BLaER1 (cell line): ENCODE data around the gene EML4.
"Not testable (repeated sequence)": the region's sequence is repeated elsewhere in the genome, so short reads cannot be mapped to it uniquely, and the experiment has no call there.

Source experiments
- H3K27ac ChIP-seq: shearing (Covaris generic); formaldehyde crosslinking; 2 replicates; pipeline ENCODE4 v1.8.1; 2022
- H3K27me3 ChIP-seq: shearing (Covaris generic); formaldehyde crosslinking; 2 replicates; pipeline ENCODE4 v1.8.1; 2022
- H3K36me3 ChIP-seq: shearing (Covaris generic); formaldehyde crosslinking; 2 replicates; pipeline ENCODE4 v1.8.1; 2022
- H3K4me1 ChIP-seq: shearing (Covaris generic); formaldehyde crosslinking; 2 replicates; pipeline ENCODE4 v1.8.1; 2022
- H3K4me2 ChIP-seq: shearing (Covaris generic); formaldehyde crosslinking; 2 replicates; pipeline ENCODE4 v1.8.1; 2022
- H3K4me3 ChIP-seq: shearing (Covaris generic); formaldehyde crosslinking; 2 replicates; pipeline ENCODE4 v1.8.1; 2022
- H3K9ac ChIP-seq: shearing (Covaris generic); formaldehyde crosslinking; 2 replicates; pipeline ENCODE4 v1.8.1; 2022
- H3K9me3 ChIP-seq: shearing (Covaris generic); formaldehyde crosslinking; 2 replicates; pipeline ENCODE4 v1.8.1; 2022
- H4K20me1 ChIP-seq: shearing (Covaris generic); formaldehyde crosslinking; 2 replicates; pipeline ENCODE4 v1.8.1; 2022
- Cebpa-rat ChIP-seq: shearing (Covaris generic); IDR thresholded peaks from 2 replicates; pipeline ENCODE4 v1.8.1; 2022

The EML4 gene

GRCh38 chr2:42342061-42342794, 173.1 kb downstream of the EML4 start:
- peaks cover 93% of the 10 kb centered on the region for H3K36me3 ChIP-seq
- H3K4me2 ChIP-seq: no peak overlapping the region
- H3K4me3 ChIP-seq: no peak overlapping the region
- no peak overlapping the region for H3K9ac ChIP-seq
- no peaks in the 10 kb centered on the region for H3K27me3 ChIP-seq
- H3K27ac ChIP-seq: no peak overlapping the region
- H4K20me1 ChIP-seq: peaks cover 64% of the 10 kb centered on the region
- TF ChIP-seq Cebpa-rat: no peak
- H3K4me1 ChIP-seq: no peaks in the 10 kb centered on the region
- no peaks in the 10 kb centered on the region for H3K9me3 ChIP-seq

- Histone ChIP-seq H3K9ac (no peak overlapping the region), H3K27ac (no peak overlapping the region), H3K4me3 (no peak overlapping the region), H3K36me3 (peaks cover 91% of the 10 kb centered on the region), H3K4me1 (no peaks in the 10 kb centered on the region), H3K9me3 (no peaks in the 10 kb centered on the region), H3K4me2 (no peak overlapping the region), H3K27me3 (no peaks in the 10 kb centered on the region), H4K20me1 (peaks cover 69% of the 10 kb centered on the region)
- no peak for TF ChIP-seq Cebpa-rat
These were observed 173.7 kb downstream of the EML4 start for GRCh38 chr2:42342795-42343241.

- Histone ChIP-seq H3K27me3 (no peaks in the 10 kb centered on the region), H3K36me3 (peaks cover 90% of the 10 kb centered on the region), H3K4me1 (no peaks in the 10 kb centered on the region), H3K9ac (no peak overlapping the region), H3K4me3 (no peak overlapping the region), H3K4me2 (no peak overlapping the region), H3K9me3 (no peaks in the 10 kb centered on the region), H3K27ac (no peak overlapping the region), H4K20me1 (peaks cover 72% of the 10 kb centered on the region)
- TF ChIP-seq Cebpa-rat: no peak
These were observed 176.8 kb downstream of the EML4 start for GRCh38 chr2:42345986-42346385.

- Histone ChIP-seq H4K20me1 (peaks cover 74% of the 10 kb centered on the region), H3K36me3 (peaks cover 94% of the 10 kb centered on the region)
- H3K27me3 ChIP-seq, H3K4me3 ChIP-seq, H3K4me1 ChIP-seq, H3K27ac ChIP-seq, H3K9me3 ChIP-seq, H3K9ac ChIP-seq, H3K4me2 ChIP-seq: not testable (repeated sequence)
These were observed 177.7 kb downstream of the EML4 start for GRCh38 chr2:42346856-42347255.

DNA sequence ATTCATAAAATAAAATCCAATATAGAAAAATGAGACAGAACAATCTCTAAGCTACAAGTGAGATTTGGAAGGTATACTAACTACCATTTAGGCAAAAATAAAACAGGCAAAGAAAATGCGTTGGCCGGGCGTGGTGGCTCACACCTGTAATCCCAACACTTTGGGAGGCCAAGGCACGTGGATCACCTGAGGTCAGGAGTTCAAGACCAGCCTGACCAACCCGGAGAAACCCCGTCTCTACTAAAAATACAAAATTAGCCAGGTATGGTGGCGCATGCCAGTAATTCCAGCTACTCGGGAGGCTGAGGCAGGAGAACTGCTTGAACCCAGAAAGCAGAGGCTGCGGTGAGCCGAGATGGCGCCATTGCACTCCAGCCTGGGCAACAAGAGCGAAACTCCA, 178.4 kb downstream of the EML4 start:
- not testable (repeated sequence) for H3K4me1 ChIP-seq, H3K27me3 ChIP-seq, H3K27ac ChIP-seq, H3K9ac ChIP-seq, H3K9me3 ChIP-seq, H3K4me2 ChIP-seq, H3K4me3 ChIP-seq
- Histone ChIP-seq H3K36me3 (peaks cover 95% of the 10 kb centered on the region), H4K20me1 (peaks cover 74% of the 10 kb centered on the region)

GRCh38 chr2:42348113-42348805, 179.1 kb downstream of the EML4 start:
- H3K9ac ChIP-seq: no peak overlapping the region
- H3K27me3 ChIP-seq: no peaks in the 10 kb centered on the region
- no peak for TF ChIP-seq Cebpa-rat
- H3K36me3 ChIP-seq: peaks cover 95% of the 10 kb centered on the region
- H3K9me3 ChIP-seq: no peaks in the 10 kb centered on the region
- H3K4me3 ChIP-seq: no peak overlapping the region
- H3K4me1 ChIP-seq: no peaks in the 10 kb centered on the region
- H4K20me1 ChIP-seq: peaks cover 74% of the 10 kb centered on the region
- no peak overlapping the region for H3K27ac ChIP-seq
- H3K4me2 ChIP-seq: no peak overlapping the region

DNA sequence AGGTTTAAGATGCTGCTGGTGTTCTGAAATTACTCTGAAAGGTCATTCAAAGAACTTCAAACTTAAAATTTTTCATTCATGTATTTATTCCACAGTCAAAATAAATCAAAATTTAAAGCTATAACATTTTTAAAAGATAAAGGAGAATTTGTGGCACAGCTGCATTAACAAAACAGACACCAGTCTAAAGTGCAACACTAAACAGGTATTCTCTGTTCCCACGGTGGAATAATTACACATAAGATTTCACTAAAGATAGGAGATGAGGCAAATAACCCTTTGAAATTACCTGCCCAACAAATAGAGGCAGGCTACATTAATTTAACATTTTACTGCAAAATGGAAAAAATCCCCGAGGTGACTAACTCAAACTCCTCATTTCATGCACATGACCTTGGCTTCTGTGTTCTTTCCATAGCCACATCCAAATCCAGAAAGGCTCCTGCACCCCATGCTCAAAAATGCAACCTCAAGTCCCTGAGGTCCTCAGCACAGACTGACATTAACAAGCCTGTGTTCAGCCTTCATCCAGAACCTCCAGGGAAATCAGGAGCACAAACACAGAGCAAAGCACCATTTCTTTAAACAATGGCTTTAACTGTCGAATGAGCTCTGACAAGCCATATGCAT, 181.4 kb downstream of the EML4 start:
- Histone ChIP-seq H3K27me3 (no peaks in the 10 kb centered on the region), H3K27ac (no peak overlapping the region), H3K9ac (no peak overlapping the region), H3K4me3 (no peak overlapping the region), H3K4me1 (no peaks in the 10 kb centered on the region), H3K36me3 (peaks cover 74% of the 10 kb centered on the region), H4K20me1 (peaks cover 95% of the 10 kb centered on the region), H3K9me3 (no peaks in the 10 kb centered on the region), H3K4me2 (no peak overlapping the region)
- TF ChIP-seq Cebpa-rat: no peak

DNA sequence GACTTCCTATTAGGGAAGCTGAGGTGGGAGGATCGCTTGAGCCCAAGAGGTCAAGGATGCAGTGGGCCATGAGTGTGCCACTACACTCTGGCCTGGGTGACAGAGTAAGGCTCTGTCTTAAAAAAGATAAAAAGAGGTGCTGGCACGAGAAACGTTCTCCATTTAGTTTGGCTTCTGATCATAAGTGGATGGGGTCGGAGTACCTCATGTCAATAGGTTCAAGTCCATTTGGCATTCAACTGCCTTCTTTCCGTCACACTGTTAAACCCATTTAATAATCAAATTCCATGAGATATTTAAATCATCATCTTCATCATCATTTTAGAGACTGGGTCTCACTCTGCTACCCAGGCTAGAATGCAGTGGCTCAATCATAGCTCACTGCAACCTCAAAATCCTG, 182.7 kb downstream of the EML4 start:
- no peak overlapping the region for H3K4me3 ChIP-seq
- H3K9ac ChIP-seq: no peak overlapping the region
- no peaks in the 10 kb centered on the region for H3K9me3 ChIP-seq
- peaks cover 96% of the 10 kb centered on the region for H4K20me1 ChIP-seq
- H3K4me1 ChIP-seq: no peaks in the 10 kb centered on the region
- no peak overlapping the region for H3K27ac ChIP-seq
- H3K36me3 ChIP-seq: peaks cover 72% of the 10 kb centered on the region
- TF ChIP-seq Cebpa-rat: no peak
- H3K4me2 ChIP-seq: no peak overlapping the region
- H3K27me3 ChIP-seq: no peaks in the 10 kb centered on the region

- TF ChIP-seq Cebpa-rat: no peak
- peaks cover 55% of the 10 kb centered on the region for H3K36me3 ChIP-seq
- H3K9ac ChIP-seq: no peak overlapping the region
These were observed 184.8 kb downstream of the EML4 start for GRCh38 chr2:42353792-42354429.

More at GRCh38 chr2:42353792-42354429, 184.8 kb downstream of the EML4 start:
- H3K4me2 ChIP-seq: no peak overlapping the region
- H4K20me1 ChIP-seq: peaks cover 100% of the 10 kb centered on the region
- no peak overlapping the region for H3K4me3 ChIP-seq
- peaks cover 9% of the 10 kb centered on the region for H3K4me1 ChIP-seq
- no peaks in the 10 kb centered on the region for H3K27me3 ChIP-seq
- H3K9me3 ChIP-seq: no peaks in the 10 kb centered on the region
- no peak overlapping the region for H3K27ac ChIP-seq
